OCI-LY1 (cell line): Measurements from ENCODE around the gene ZCCHC7.

ENCODE experiments used
- H2AFZ ChIP-seq: fragments of 200-600 bp; sonication (generic), shearing (Covaris generic); 2 replicates; pipeline ENCODE4 v1.6.0; 2014; ENCODE audit warnings: antibody characterized with exemption, mild to moderate bottlenecking, low read length
- H3F3A ChIP-seq: fragments of 200-600 bp; sonication (generic), shearing (Covaris generic); 2 replicates; pipeline ENCODE4 v1.6.0; 2014; ENCODE audit warnings: mild to moderate bottlenecking, antibody characterized with exemption, low read length, moderate library complexity; ENCODE audit not compliant: insufficient read depth
- H3K27ac ChIP-seq: fragments of 200-600 bp; sonication (generic); 2 replicates; pipeline ENCODE4 v1.5.1; 2014; ENCODE audit warnings: low read length, mixed run types, mild to moderate bottlenecking, low read depth; ENCODE audit not compliant: poor library complexity, severe bottlenecking
- H3K27me3 ChIP-seq: fragments of 200-600 bp; sonication (generic); 2 replicates; pipeline ENCODE4 v1.6.0; 2014; ENCODE audit warnings: antibody characterized with exemption, mild to moderate bottlenecking, low read length, moderate library complexity; ENCODE audit not compliant: insufficient read depth
- H3K36me3 ChIP-seq: fragments of 200-600 bp; sonication (generic); 2 replicates; pipeline ENCODE4 v1.6.1; 2014; ENCODE audit warnings: mild to moderate bottlenecking, antibody characterized with exemption, low read length, moderate library complexity, mixed read lengths; ENCODE audit not compliant: insufficient read depth
- H3K4me1 ChIP-seq: fragments of 200-600 bp; sonication (generic); 2 replicates; pipeline ENCODE4 v1.5.1; 2014; ENCODE audit warnings: mild to moderate bottlenecking, low read length, moderate library complexity; ENCODE audit not compliant: insufficient read depth, severe bottlenecking
- H3K4me2 ChIP-seq: fragments of 200-600 bp; sonication (generic), shearing (Covaris generic); 2 replicates; pipeline ENCODE4 v1.6.1; 2014; ENCODE audit warnings: low read length
- H3K4me3 ChIP-seq: fragments of 200-600 bp; sonication (generic); 2 replicates; pipeline ENCODE4 v1.5.1; 2014; ENCODE audit warnings: low read length, low read depth, mild to moderate bottlenecking, mixed read lengths; ENCODE audit not compliant: poor library complexity, severe bottlenecking
- H3K79me2 ChIP-seq: fragments of 200-600 bp; shearing (Covaris generic); 2 replicates; pipeline ENCODE4 v1.6.1; 2016; ENCODE audit warnings: mixed run types, low read length, mixed read lengths; ENCODE audit not compliant: insufficient read depth
- H3K9ac ChIP-seq: fragments of 200-600 bp; sonication (generic), shearing (Covaris generic); 2 replicates; pipeline ENCODE4 v1.6.1; 2014; ENCODE audit warnings: mild to moderate bottlenecking, low read length, mixed read lengths
- H3K9me2 ChIP-seq: fragments of 200-600 bp; sonication (generic), shearing (Covaris generic); 2 replicates; pipeline ENCODE4 v1.6.1; 2014; ENCODE audit warnings: low read depth, mild to moderate bottlenecking, low read length, mixed read lengths
- H3K9me3 ChIP-seq: fragments of 200-600 bp; shearing (Covaris generic); 2 replicates; pipeline ENCODE4 v1.6.1; 2014; ENCODE audit warnings: low read length, mixed read lengths
- H4K20me1 ChIP-seq: fragments of 200-600 bp; sonication (generic), shearing (Covaris generic); 2 replicates; pipeline ENCODE4 v1.6.0; 2016; ENCODE audit warnings: mild to moderate bottlenecking, low read length; ENCODE audit not compliant: insufficient read depth
- CTCF ChIP-seq: fragments of 200-600 bp; sonication (generic), shearing (Covaris generic); IDR thresholded peaks from 2 replicates; pipeline ENCODE4 v1.5.1; 2017; ENCODE audit warnings: mild to moderate bottlenecking, antibody characterized with exemption, low read length, moderate library complexity, mixed read lengths
- EZH2 ChIP-seq: fragments of 200-600 bp; sonication (generic), shearing (Covaris generic); IDR thresholded peaks from 2 replicates; pipeline ENCODE4 v1.8.0; 2017; ENCODE audit warnings: borderline replicate concordance, mixed run types, mild to moderate bottlenecking, antibody characterized with exemption, low read length, moderate library complexity, mixed read lengths

The ZCCHC7 gene

GRCh38 chr9:37284636-37285035, 164.3 kb downstream of the ZCCHC7 start:
- peaks cover 83% of the 10 kb centered on the region for H3K4me1 ChIP-seq
- H3K4me2 ChIP-seq = peak overlapping the region; percentile 66
- peak overlapping the region; percentile 94 for H3K27ac ChIP-seq

GRCh38 chr9:37286530-37287175, 166.3 kb downstream of the ZCCHC7 start:
- Histone ChIP-seq H3K36me3 (peaks cover 15% of the 10 kb centered on the region), H3F3A (peaks cover 14% of the 10 kb centered on the region; the same call in 1 of the 2 replicates), H3K9me2 (no peaks in the 10 kb centered on the region), H3K27ac (peak overlapping the region; percentile 99), H4K20me1 (no peaks in the 10 kb centered on the region), H3K27me3 (no peaks in the 10 kb centered on the region), H3K9ac (no peak overlapping the region), H3K4me2 (0 out of 2 replicates have a peak overlapping the region, but pooled peaks have one; percentile 66), H3K4me3 (no peak overlapping the region), H3K9me3 (no peaks in the 10 kb centered on the region), H2AFZ (no peak overlapping the region), H3K79me2 (peaks cover 46% of the 10 kb centered on the region), H3K4me1 (peaks cover 92% of the 10 kb centered on the region)
- TF ChIP-seq CTCF (no peak), EZH2 (no peak)

More at GRCh38 chr9:37284636-37285035, 164.3 kb downstream of the ZCCHC7 start:
- Histone ChIP-seq H3K4me3 (peak overlapping the region; percentile 53), H2AFZ (no peak overlapping the region), H3K79me2 (peaks cover 46% of the 10 kb centered on the region), H3K9ac (peak overlapping the region; percentile 70), H3F3A (peaks cover 10% of the 10 kb centered on the region; the same call in 1 of the 2 replicates), H3K9me3 (no peaks in the 10 kb centered on the region), H3K9me2 (no peaks in the 10 kb centered on the region), H3K36me3 (peaks cover 15% of the 10 kb centered on the region), H4K20me1 (no peaks in the 10 kb centered on the region), H3K27me3 (no peaks in the 10 kb centered on the region)
- TF ChIP-seq EZH2 = no peak
- TF ChIP-seq CTCF = no peak

GRCh38 chr9:37287317-37287716, 166.9 kb downstream of the ZCCHC7 start:
- H3F3A ChIP-seq = peaks cover 14% of the 10 kb centered on the region; the same call in 1 of the 2 replicates
- H3K79me2 ChIP-seq = peaks cover 53% of the 10 kb centered on the region
- no peaks in the 10 kb centered on the region for H4K20me1 ChIP-seq
- no peaks in the 10 kb centered on the region for H3K27me3 ChIP-seq
- H3K27ac ChIP-seq = peak overlapping the region; percentile 99
- TF ChIP-seq CTCF (no peak), EZH2 (no peak)
- H3K9me3 ChIP-seq = no peaks in the 10 kb centered on the region
- H3K4me2 ChIP-seq = no peak overlapping the region
- H3K36me3 ChIP-seq = peaks cover 15% of the 10 kb centered on the region
- H3K9ac ChIP-seq = no peak overlapping the region
- H3K4me3 ChIP-seq = no peak overlapping the region
- H3K9me2 ChIP-seq = no peaks in the 10 kb centered on the region
- peaks cover 92% of the 10 kb centered on the region for H3K4me1 ChIP-seq
- H2AFZ ChIP-seq = no peak overlapping the region
